Measurements from ENCODE around the gene ADAMTS9. TPM values are rescaled to one million over a fixed set of nuclear protein-coding genes. Genes with fewer than 3 reads are reported as not detected.
"Not testable (repeated sequence)": the region's sequence is repeated elsewhere in the genome, so short reads cannot be mapped to it uniquely, and the experiment has no call there.

ADAMTS9 gene
- total RNA-seq, 1 experiment from 2014 or later = 2.4 TPM

DNA sequence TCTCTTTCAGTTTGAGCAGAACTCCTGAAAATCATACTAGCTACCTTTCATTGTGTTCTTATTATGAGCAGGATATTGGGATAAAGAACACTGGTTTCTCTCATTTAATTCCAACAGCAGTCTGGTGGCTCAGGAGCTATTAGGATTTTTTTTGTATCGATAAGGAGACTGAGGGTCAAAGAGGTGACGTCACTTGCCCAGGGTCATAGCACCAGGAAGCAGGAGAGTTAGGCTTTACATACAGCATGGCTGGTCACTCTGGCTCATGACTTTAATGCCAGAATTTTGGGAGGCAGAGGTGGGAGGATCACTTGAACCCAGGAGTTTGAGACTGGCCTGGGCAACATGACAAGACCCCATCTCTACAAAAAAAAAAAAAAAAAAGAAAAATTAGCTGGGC is 113.6 kb downstream of the ADAMTS9 start:
- no peak for DNase-seq (ENCODE audit: low read depth)

- no peak for DNase-seq (ENCODE audit: low read depth)
Measured at GRCh38 chr3:64571982-64572381, 115.8 kb downstream of the ADAMTS9 start.

DNA sequence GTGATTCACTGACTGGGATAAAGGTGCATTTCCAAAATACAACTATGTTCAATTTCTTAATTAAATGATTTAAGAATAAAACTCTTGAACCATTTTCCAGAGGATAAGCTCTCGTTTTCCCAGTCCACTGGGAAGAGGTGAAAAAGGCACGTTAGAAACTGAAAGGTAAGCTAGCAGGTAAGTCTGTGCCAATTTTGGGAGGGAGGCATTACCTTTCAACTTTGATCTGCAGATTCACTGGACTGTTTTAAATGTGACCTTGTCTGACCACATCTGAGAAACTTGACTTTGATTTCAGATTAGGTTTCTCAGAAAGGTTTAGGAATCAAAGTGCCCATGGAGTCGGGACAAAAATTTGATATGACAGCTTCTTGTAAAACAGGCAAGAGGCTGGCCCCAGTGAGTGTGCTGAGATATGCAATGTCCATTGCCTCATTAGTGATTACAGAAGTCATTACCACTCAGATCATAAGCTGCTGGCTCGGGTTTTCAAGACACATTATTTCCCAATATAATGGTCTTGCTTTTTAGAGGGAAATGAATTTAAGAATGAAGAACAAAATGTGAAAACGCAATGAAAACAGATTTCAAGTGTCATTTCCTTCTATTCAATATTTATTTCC is 118.8 kb downstream of the ADAMTS9 start:
- DNase-seq (ENCODE audit: low read depth) = no peak

DNA sequence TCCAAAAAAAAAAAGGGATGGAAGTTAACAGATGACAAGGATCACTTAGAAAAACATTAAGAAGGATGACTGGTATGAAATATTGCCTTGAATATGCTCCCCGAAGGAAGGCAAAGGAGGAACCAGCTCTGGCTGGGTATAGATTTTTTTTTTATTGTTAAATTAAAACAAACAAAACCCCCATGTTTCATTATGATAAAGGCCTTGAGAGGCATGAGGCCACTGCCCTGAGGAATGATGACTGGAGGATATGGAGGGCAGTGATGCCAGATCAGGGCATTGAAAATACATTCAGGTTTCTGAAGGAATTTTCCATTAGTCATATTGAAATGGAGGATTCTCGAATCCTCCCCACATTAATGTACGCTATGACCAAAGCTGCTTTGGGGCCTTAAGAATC is 120.9 kb downstream of the ADAMTS9 start:
- DNase-seq (ENCODE audit: low read depth) = no peak

DNA sequence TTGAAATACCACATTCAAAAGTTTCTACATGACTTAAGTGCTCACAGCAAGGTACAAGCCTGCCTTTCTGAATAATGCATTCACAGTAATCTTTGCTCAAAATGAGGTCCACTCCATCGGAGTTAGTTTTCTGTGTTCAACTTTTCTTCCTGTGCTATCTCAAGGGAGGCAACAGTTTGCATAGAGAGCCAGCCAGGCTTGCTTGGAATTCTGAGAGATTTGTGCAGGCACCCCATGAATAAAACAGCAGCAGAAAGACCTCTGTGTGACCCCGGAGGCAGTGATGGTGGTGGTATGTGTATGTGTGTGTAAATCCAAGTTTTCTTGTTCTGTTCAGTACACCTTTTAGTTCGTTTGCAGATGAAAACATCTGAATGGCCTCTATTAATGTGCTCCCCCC is 124.0 kb downstream of the ADAMTS9 start:
- DNase-seq (ENCODE audit: low read depth) = no peak

DNA sequence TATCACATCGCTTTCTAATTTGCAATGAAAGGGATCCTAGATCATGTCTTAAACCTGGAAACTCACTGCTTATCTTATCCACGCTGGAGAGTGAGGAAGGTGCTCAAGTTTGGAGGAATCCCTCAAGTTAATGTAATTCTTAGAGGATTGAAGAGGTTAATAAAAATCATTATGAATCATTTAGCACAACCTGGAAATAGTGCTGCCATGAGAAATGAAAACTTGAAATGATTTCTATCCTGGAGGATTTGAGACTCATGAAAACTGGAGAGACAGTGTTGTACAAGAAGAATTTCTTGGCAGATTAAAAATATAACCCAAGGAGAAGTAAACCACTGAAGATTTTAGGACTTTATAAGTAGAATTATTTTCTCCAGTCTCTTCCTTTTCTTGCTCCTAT is 125.9 kb downstream of the ADAMTS9 start:
- no peak for DNase-seq (ENCODE audit: low read depth)

- no peak for DNase-seq (ENCODE audit: low read depth)
Measured at GRCh38 chr3:64561325-64561843, 126.4 kb downstream of the ADAMTS9 start.

DNA sequence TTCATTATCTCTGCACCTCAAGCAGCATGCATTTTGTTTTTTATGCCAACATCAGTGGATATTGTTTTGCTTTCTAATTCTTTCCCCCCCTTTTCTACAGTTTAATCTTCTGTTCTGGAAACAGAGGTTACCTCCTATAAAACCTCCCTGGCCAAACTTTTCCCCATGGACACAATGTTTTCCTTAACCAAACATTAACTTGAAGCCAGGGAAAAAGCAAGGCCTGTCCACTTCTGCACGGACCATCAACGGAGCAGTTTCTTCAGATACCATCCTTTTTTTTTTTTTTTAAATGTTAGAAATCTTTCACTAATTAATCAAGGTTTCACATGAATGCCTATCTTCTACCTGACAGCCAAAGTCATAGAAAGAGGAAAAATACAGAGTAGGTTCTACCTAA is 127.0 kb downstream of the ADAMTS9 start:
- DNase-seq (ENCODE audit: low read depth) = no peak

DNA sequence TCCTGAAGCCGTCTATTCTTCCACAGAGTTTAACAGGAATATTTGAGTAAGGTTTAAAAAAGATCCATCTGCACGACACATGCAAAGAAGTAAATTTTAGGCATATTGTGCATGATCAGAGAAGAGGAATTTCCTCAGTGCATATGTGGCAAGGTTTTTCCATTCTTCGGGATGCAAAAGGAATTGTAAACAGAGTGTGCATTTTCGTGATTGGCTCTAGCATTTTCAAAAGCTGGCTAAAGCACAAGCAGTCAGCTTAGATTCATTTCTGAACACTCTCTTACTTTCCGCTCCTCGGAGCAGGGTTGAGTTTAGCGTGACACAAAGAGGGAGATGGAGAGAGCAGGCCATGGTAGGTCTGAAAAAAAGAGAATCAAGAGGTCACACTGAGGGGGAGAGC is 128.2 kb downstream of the ADAMTS9 start:
- DNase-seq (ENCODE audit: low read depth) = no peak

DNA sequence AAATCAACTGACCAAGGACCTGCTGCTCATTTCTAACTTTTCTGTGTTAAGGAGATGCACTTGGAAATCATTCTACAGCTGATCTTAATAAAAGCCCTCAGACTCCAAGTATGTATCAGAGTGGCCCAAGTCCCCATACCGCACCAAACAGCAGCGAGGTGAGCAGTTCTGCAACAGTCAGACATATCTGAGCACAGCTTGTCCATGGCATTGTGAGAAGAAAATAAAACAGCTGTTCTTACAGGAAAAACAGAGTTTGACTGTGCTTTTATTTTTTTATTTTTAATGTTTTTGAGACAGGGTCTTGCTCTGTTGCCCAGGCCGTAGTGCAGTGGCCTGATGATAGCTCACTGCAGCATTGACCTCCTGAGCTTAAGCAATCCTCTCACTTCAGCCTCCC is 131.8 kb downstream of the ADAMTS9 start:
- no peak for DNase-seq (ENCODE audit: low read depth)

GRCh38 chr3:64555351-64555750 is 132.4 kb downstream of the ADAMTS9 start:
- DNase-seq (ENCODE audit: low read depth) = no peak

DNA sequence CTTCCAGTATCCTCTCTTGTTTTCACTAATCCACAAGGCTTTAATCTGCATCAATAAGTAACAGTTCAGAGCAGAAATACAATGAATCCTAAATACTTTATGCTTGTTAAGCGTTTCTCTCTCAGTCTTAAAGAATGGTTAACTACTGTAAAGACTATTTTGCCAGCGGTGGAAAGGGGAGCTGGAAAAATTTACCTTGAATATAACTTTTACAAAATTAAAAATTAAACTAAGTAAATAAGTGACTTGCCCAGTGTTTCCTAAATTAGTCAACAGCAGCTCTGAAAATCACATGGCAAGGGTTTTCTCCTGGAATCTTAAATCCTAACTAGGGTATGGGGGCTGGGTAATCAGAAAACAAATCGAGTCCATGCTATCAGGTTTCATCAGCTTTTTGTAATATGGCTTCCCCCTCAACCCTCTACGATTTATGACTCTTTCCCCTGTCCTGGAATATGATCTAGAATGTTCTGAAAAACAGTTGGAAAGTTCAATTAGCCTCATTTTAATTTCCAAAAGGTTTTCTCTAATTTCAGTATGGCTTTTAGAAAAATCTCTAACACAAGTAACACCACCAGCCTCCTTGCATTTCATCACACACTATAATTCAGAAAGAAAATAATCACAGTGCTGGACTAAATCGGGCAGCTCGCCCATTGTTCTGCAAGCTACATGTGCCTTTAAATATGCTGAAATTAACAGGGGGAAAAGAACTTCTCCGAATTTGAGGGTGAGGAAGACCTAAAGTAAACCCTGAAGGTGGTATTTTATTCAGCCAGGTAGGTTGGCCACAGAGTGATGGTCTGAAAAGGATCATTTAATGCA is 133.5 kb downstream of the ADAMTS9 start:
- DNase-seq (ENCODE audit: low read depth) = no peak

DNA sequence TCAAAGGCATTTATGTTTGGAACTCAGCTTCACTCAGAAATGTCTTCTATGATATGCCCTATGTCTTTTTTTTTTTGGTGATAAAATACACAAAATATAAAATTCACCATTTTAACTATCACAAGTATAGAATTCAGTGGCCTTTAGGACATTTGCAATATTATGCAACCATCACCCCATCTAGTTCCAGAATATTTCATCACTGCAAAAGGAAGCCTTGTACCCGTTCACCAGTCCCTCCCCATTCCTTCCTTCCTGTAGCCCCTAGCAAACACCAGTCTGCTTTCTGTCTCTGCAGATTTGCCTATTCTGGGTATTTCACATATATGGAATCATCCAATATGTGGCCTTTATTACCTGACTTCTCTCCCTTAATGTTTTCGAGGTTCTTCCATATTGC is 134.8 kb downstream of the ADAMTS9 start:
- no peak for DNase-seq (ENCODE audit: low read depth)

- DNase-seq (ENCODE audit: low read depth) = no peak
Measured at GRCh38 chr3:64552160-64552559, 135.6 kb downstream of the ADAMTS9 start.

- no peak for DNase-seq (ENCODE audit: low read depth)
Measured at GRCh38 chr3:64551697-64552096, 136.1 kb downstream of the ADAMTS9 start.

GRCh38 chr3:64550745-64551144 is 137.1 kb downstream of the ADAMTS9 start:
- DNase-seq (ENCODE audit: low read depth) = no peak

DNA sequence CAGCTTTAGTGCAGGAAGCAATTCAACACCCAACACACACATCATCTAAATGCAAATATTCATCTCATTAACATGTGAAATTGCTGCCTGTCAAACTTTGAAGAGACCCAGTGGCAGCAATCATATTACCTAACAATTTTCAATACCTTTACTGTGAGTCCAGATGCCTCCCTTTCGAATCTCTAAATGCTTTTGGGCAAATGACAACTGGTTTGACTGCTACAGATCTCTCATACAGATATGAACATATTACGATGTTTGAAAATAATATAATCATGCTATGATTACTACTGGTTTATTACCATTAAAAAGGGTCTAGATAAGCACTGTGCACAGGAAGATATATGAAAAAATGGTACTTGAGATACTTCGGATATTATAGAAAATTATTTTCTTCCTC is 137.9 kb downstream of the ADAMTS9 start:
- no peak for DNase-seq (ENCODE audit: low read depth)

DNA sequence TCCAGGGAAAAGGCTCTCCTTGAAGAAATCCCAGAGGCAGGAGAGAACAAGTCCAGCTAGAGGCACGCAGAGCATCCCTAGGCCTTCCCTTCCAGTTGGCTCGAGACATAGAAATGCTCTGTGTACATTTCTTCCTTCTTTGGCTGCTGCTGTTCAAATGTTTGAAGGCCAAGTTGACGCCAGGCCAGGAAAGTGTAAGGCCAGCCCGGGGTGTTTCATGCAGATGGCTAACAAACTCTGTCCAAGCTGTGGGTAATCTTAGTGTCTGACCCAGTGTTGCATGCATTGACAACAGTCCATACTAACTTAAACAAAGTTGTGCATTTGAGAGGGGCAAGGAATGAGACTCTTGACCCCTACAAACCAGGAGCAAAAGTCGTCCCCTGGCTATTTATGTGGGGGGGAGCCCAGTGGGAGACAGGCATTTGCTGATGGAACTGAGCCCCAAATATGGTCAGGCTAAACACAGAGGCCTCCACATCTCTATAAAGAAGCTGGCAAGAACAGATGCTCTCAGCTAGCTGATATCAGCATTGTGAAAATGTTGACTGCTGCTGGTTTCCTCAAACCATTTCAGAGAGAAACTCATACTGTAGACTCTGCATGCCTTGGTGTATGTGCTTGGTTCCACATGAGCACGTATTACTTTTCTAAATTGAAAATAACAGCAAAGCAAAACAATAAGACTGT is 139.5 kb downstream of the ADAMTS9 start:
- DNase-seq (ENCODE audit: low read depth) = no peak

DNA sequence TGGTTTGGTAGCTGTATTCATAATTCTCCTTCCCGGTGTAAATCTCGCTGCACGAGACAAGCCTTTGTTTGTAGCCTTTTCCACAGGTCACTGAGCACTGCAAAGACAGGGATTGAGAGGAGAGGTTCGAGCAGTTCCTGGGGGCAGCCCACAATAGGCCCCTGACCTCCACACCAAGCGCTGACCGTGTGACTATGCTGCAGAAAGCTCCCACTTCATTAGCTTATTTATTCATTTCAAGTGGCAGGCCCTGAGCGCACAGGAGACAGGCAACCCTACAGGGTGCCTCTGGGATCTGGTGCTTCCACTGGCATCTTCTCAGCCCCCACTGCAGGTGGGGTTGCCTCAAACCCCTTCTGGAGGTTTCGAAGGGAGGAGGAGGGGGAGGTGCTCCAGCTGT is 140.9 kb downstream of the ADAMTS9 start:
- no peak for DNase-seq (ENCODE audit: low read depth)

- not testable (repeated sequence) for DNase-seq (ENCODE audit: low read depth)
Measured at GRCh38 chr3:64545239-64545638, 142.6 kb downstream of the ADAMTS9 start.

DNA sequence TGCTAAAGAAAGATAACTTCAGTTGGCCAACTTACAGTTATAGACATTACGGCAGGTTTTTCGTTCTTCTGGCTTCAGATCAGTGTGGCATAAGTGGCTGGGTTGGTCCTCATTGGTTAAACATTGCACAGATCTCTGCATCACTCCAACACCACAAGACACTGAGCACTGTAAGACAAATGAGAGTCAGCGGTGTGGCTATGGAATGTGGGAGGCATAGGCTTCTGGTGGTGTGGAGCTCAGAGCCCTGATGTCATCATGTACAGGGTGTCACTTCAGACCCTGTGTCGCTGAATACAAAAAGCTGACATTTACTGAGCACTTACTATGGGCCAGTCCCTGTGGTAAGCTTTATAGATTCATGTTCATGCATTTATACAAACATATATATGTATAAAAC is 146.0 kb downstream of the ADAMTS9 start:
- no peak for DNase-seq (ENCODE audit: low read depth)

GRCh38 chr3:64539451-64540196 is 148.2 kb downstream of the ADAMTS9 start:
- DNase-seq (ENCODE audit: low read depth) = no peak
